ENCODE measurements around the gene COTL1. TPM values are rescaled to one million over a fixed set of nuclear protein-coding genes. Genes with fewer than 3 reads are reported as not detected.

Gene COTL1
- total and polyA plus RNA-seq, 8 donors, result 92.7 to 206 (median 119) TPM

GRCh38 chr16:84618581-84619460, 943 bp upstream of the COTL1 start:
- intact Hi-C loops (cut with DNase I), result no loop called here
- Histone ChIP-seq H3K9me3 (no peaks in the 10 kb centered on the region), H3K4me1 (peaks cover 5 to 56% of the 10 kb centered on the region in 2 donors), H3K4me3 (peak overlapping the region in 1 of 2 donors; percentile 17), H3K36me3 (peaks cover 0 to 6% of the 10 kb centered on the region in 2 donors), H3K27me3 (peaks cover 0 to 9% of the 10 kb centered on the region in 2 donors), H3K27ac (peak overlapping the region; percentile 29 to 90)
- peak; percentile 4 for ATAC-seq
- peak in 1 of 4 donors; percentile 73 for DNase-seq
- no peak for TF ChIP-seq CTCF (IDR thresholded peaks at IDR 0.05)

- Histone ChIP-seq H3K9me3 (no peaks in the 10 kb centered on the region), H3K27ac (peak overlapping the region; percentile 53 to 90), H3K36me3 (peaks cover 0 to 6% of the 10 kb centered on the region in 2 donors), H3K4me3 (peak overlapping the region; percentile 78 to 90), H3K27me3 (peaks cover 0 to 9% of the 10 kb centered on the region in 2 donors), H3K4me1 (peaks cover 5 to 70% of the 10 kb centered on the region in 2 donors)
- no peak for TF ChIP-seq CTCF (IDR thresholded peaks at IDR 0.05)
- ATAC-seq (peak; percentile 10), DNase-seq (peak in 1 of 4 donors; percentile 90)
- intact Hi-C loops (cut with DNase I), result no loop called here
Observed at GRCh38 chr16:84617041-84617790, 662 bp downstream of the COTL1 start.

- no peak for TF ChIP-seq CTCF (IDR thresholded peaks at IDR 0.05)
- Histone ChIP-seq H3K9me3 (no peaks in the 10 kb centered on the region), H3K27me3 (peaks cover 0 to 9% of the 10 kb centered on the region in 2 donors), H3K4me3 (peak overlapping the region; percentile 78 to 90), H3K27ac (peak overlapping the region; percentile 53 to 90), H3K4me1 (peaks cover 10 to 70% of the 10 kb centered on the region in 2 donors), H3K36me3 (peaks cover 0 to 12% of the 10 kb centered on the region in 2 donors)
- no peak for ATAC-seq
- DNase-seq, result no peak
- intact Hi-C loops (cut with DNase I), result no loop called here
Observed at GRCh38 chr16:84616515-84616914, 1.4 kb downstream of the COTL1 start.

- peak overlapping the region in 1 of 2 donors; percentile 90 for H3K4me3 ChIP-seq
Observed at GRCh38 chr16:84614968-84615813, 2.7 kb downstream of the COTL1 start.

More at GRCh38 chr16:84614968-84615813, 2.7 kb downstream of the COTL1 start:
- intact Hi-C loops (cut with DNase I), result no loop called here
- peaks cover 0 to 9% of the 10 kb centered on the region in 2 donors for H3K27me3 ChIP-seq
- H3K27ac ChIP-seq, result peak overlapping the region in 1 of 2 donors; percentile 37
- ATAC-seq (no peak), DNase-seq (no peak)
- TF ChIP-seq CTCF (IDR thresholded peaks at IDR 0.05), result no peak
- peaks cover 0 to 12% of the 10 kb centered on the region in 2 donors for H3K36me3 ChIP-seq
- H3K9me3 ChIP-seq, result peaks cover 0 to 3% of the 10 kb centered on the region in 2 donors
- H3K4me1 ChIP-seq, result peaks cover 13 to 84% of the 10 kb centered on the region in 2 donors
